NCI-H2196 treated with DMSO at 0.1 percent for 48 hours (cell line): ENCODE results near the gene ACSM2B.
"Not testable (repeated sequence)": the region's sequence is repeated elsewhere in the genome, so short reads cannot be mapped to it uniquely, and the experiment has no call there.

Experiments used
- DNase-seq: peaks from one replicate; lab custom pipeline; 2025; ENCODE audit not compliant: unreplicated experiment; lab: John Stamatoyannopoulos, UW

Gene ACSM2B

GRCh38 chr16:20576145-20576544 is at the start of gene ACSM2B:
ACSM2B (minus strand) TSS chr16:20576367; CDS start chr16:20564845, 11,522 bp downstream.
- DNase-seq = not testable (repeated sequence)

- no peak for DNase-seq
Observed at GRCh38 chr16:20624882-20625807, 49.0 kb upstream of the ACSM2B start.

GRCh38 chr16:20624205-20624604 is 48.0 kb upstream of the ACSM2B start:
- DNase-seq = no peak

GRCh38 chr16:20622498-20622870 is 46.3 kb upstream of the ACSM2B start:
- no peak for DNase-seq

- DNase-seq = no peak
Observed at GRCh38 chr16:20621406-20621805, 45.2 kb upstream of the ACSM2B start.

- DNase-seq = no peak
Observed at GRCh38 chr16:20620770-20621169, 44.6 kb upstream of the ACSM2B start.

GRCh38 chr16:20620003-20620402 is 43.8 kb upstream of the ACSM2B start:
- no peak for DNase-seq

GRCh38 chr16:20617271-20617670 is 41.1 kb upstream of the ACSM2B start:
- no peak for DNase-seq

- peak; percentile 32 for DNase-seq
Observed at GRCh38 chr16:20614186-20615141, 38.3 kb upstream of the ACSM2B start.

- peak; percentile 80 for DNase-seq
Observed at GRCh38 chr16:20613481-20614185, 37.5 kb upstream of the ACSM2B start.

GRCh38 chr16:20612551-20613480 is 36.6 kb upstream of the ACSM2B start:
- DNase-seq = peak; percentile 83

GRCh38 chr16:20611975-20612481 is 35.9 kb upstream of the ACSM2B start:
- peak; percentile 91 for DNase-seq

- peak; percentile 71 for DNase-seq
Observed at GRCh38 chr16:20611350-20611902, 35.3 kb upstream of the ACSM2B start.

GRCh38 chr16:20610892-20611349 is 34.8 kb upstream of the ACSM2B start:
- no peak for DNase-seq

- DNase-seq = peak; percentile 92
Observed at GRCh38 chr16:20610211-20610891, 34.2 kb upstream of the ACSM2B start.

- not testable (repeated sequence) for DNase-seq
Observed at GRCh38 chr16:20602205-20602604, 26.0 kb upstream of the ACSM2B start.

- not testable (repeated sequence) for DNase-seq
Observed at GRCh38 chr16:20599475-20599874, 23.3 kb upstream of the ACSM2B start.

- no peak for DNase-seq
Observed at GRCh38 chr16:20598832-20599469, 22.8 kb upstream of the ACSM2B start.
